Adipocyte (in vitro differentiated cells): ENCODE results near the gene ZSCAN29.

Source experiments
- DNase-seq: peaks from one replicate; pipeline ENCODE4 v3.0.0-alpha.2; 2015; ENCODE audit warnings: low read depth
- H3K27me3 ChIP-seq: replicated peaks from 2 replicates; pipeline ENCODE4 v1.7.0; 2013; ENCODE audit warnings: mild to moderate bottlenecking, low read length, moderate library complexity; ENCODE audit not compliant: control insufficient read depth, insufficient read depth
- H3K36me3 ChIP-seq: 2 replicates; pipeline ENCODE4 v1.7.0; 2013; ENCODE audit warnings: low read length, mild to moderate bottlenecking, moderate library complexity; ENCODE audit not compliant: control insufficient read depth, insufficient read depth, severe bottlenecking
- H3K4me1 ChIP-seq: 2 replicates; pipeline ENCODE4 v1.7.0; 2013; ENCODE audit warnings: mild to moderate bottlenecking, low read length, moderate library complexity; ENCODE audit not compliant: control insufficient read depth, insufficient read depth
- H3K4me3 ChIP-seq: 2 replicates; pipeline ENCODE4 v1.7.0; 2013; ENCODE audit warnings: mild to moderate bottlenecking, low read length, moderate library complexity
- H3K9ac ChIP-seq: 2 replicates; pipeline ENCODE4 v1.7.0; 2013; ENCODE audit warnings: mild to moderate bottlenecking, low read length, moderate library complexity
- H3K9me3 ChIP-seq: 2 replicates; pipeline ENCODE4 v1.7.0; 2013; ENCODE audit warnings: mild to moderate bottlenecking, low read length, moderate library complexity; ENCODE audit not compliant: control insufficient read depth

Gene ZSCAN29

DNA sequence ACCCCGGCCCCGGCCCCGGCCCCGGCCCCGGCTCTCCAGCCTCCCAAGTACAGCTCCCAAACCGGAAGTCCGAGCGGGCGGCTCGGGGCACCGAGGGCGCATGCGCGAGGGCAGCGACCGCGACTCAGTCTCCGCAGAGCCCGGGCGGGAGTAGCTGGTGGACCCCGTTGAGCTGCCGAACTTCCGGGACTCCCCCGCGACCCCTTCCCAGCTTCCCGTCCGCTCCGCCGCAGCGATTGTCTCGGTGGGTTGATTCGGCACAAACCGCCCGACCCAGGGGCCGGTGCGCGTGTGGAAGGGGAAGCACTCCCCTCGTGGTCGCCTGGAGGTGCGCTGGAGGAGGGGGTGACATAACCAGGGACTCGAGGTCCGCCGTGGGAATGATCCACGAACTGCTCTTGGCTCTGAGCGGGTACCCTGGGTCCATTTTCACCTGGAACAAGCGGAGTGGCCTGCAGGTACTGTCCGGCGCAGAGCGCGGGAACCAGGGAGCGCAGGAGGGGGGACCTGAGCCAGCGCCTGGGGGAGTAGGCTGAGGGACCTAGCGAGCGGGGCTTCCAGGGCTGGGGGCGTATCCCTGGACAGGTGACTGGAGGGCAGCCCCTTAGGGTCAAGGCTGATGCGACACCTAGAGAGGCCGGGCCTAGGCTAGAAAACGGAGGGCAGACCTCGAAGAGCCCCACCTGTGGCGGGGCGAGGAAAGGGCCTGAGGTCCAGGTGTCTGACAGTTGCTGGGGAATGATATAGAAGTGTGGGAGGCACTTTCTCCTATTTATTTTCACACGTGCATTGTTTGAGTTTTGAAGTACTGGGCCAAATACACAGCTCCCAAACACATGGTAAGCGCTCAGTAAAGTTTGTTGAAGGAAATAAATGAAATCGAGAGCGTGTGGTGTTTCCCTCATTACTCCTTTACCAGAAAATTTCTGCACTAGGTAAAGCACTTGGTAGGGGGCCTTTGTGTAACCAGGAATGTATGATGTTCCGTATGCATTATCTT, at the start of gene ZSCAN29, which contains the start of gene TUBGCP4:
TSS of gene ZSCAN29 (minus strand) at position 69 of the 1,000 bp plus-strand sequence. CDS start 1,130 bp downstream, outside the sequence.
TSS of gene TUBGCP4 (plus strand) at position 127 of the 1,000 bp plus-strand sequence. CDS start at position 381, 254 bp downstream.
- Histone ChIP-seq H3K9ac (peak within 1 kb of the TSS; percentile 88), H3K27me3 (no peaks in the 10 kb centered on the region), H3K36me3 (peaks cover 18% of the 10 kb centered on the region), H3K4me1 (peaks cover 19% of the 10 kb centered on the region), H3K4me3 (peak within 1 kb of the TSS; percentile 90), H3K9me3 (no peaks in the 10 kb centered on the region)
- peak; percentile 91 for DNase-seq

DNA sequence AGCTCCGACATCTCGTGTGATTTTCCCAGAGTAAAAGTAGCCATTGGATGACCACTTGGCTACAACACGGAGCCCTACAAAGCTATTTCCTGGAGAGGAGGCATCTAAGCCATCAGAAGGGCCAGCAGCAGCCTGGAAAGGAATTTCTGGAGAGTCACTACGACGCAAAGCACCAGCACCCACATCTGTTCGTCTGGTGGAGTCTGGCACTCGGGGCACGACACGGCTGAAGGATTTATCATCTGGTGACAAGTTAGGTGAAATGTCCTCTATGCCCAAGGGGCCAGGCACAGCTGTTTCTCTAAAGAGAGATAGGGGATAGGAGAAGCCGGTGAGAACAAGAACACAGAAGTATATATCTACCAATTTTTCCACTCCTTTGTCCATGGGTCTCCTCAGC, 49.6 kb upstream of the ZSCAN29 start:
- H3K36me3 ChIP-seq: peaks cover 75% of the 10 kb centered on the region
- no peak overlapping the region for H3K4me3 ChIP-seq
- no peaks in the 10 kb centered on the region for H3K27me3 ChIP-seq
- no peak for DNase-seq
- H3K9me3 ChIP-seq: no peaks in the 10 kb centered on the region
- H3K4me1 ChIP-seq: no peaks in the 10 kb centered on the region
- H3K9ac ChIP-seq: no peak overlapping the region

DNA sequence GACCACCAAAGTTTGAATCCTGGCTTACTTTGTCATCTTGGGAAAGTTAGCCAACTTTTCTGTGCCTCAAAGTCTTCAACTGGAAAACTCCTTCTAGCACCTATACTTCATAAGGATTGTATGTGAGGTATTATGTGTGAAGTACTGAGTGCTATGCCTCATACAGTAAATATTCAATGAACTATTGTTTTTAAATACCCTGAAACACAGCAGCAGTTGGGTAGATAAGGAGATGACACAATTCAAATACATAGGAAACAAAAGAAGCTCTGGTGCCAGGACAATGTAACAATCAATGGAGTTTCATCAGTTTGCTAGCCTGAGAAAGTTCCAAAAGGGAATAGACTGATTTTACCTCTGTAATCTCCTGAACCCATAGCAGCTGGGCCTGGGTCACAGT, 43.4 kb upstream of the ZSCAN29 start:
- H3K4me3 ChIP-seq: no peak overlapping the region
- no peak overlapping the region for H3K9ac ChIP-seq
- no peaks in the 10 kb centered on the region for H3K9me3 ChIP-seq
- no peaks in the 10 kb centered on the region for H3K27me3 ChIP-seq
- H3K4me1 ChIP-seq: peaks cover 13% of the 10 kb centered on the region
- DNase-seq: no peak
- H3K36me3 ChIP-seq: peaks cover 78% of the 10 kb centered on the region

DNA sequence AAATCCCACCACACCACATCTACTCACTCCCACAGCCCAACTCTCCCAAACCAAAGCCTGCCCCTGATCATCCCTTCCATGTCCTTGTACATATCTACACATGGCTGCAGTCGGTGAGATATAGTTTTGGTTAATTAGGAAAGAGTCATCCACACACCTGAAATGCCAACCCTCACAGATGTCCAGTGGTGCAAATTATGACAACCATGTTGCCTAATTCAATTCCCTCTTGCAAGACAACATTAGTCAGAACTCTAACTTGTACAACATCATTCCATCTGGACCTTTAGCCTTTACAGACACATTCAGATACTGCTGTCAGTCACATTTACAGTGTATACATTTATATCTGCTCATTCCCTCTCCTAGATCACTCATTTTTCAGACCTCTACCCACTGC, 41.3 kb upstream of the ZSCAN29 start:
- Histone ChIP-seq H3K9ac (no peak overlapping the region), H3K27me3 (no peaks in the 10 kb centered on the region), H3K4me3 (no peak overlapping the region), H3K9me3 (no peaks in the 10 kb centered on the region), H3K36me3 (peaks cover 86% of the 10 kb centered on the region), H3K4me1 (peaks cover 17% of the 10 kb centered on the region)
- no peak for DNase-seq

DNA sequence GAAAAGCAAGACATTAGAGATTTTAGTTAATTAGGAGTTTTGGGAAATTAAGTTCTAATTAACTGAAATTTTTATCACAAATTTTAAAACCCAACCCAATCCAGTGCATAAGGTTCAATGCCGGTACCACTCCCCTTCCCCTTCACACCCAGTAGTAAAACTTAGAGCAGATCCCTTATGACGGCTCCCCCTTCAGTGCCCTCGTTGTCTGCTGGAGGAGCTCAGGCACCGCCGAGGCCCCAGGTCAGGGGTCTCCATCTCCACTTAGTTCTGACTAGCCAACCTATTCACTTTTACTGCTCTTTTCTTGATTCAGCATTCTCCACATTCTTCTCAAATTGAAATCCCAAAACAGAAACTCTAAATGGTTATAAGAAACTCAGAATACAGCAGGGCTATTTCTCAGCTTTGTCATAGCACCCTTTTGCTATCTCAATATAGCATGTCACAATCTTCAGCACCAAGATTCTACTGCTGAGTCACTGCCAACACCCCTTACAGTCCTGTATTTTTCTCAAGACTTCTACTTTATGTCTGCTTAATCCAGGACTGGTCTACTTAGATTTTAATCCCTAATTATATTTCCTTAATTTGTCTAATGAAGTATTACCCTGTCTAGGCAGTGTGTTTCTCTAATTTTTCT, 39.9 kb upstream of the ZSCAN29 start:
- DNase-seq: peak; percentile 74
- peaks cover 84% of the 10 kb centered on the region for H3K36me3 ChIP-seq

DNA sequence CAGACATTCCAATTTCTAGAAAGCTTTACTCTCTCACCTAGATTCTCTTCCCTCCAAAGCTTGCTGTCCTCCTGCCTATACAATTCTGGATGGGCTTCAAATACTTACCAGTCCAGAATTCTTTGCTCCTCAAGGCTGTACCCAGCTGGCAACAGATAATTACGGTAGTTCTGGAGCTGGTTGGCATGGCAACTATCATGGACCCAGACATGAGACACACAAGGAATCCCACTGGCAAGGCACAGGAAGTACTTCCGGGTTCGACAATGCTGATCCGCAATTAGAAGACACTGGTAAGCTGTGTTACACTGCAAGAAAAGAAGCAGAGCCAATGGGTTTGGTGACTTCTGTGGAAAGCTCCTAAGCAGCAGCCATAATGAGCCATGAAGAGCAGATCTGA, 37.9 kb upstream of the ZSCAN29 start:
- H3K27me3 ChIP-seq: no peaks in the 10 kb centered on the region
- H3K36me3 ChIP-seq: peaks cover 84% of the 10 kb centered on the region
- H3K9ac ChIP-seq: no peak overlapping the region
- peaks cover 25% of the 10 kb centered on the region for H3K4me1 ChIP-seq
- no peak for DNase-seq
- H3K9me3 ChIP-seq: no peaks in the 10 kb centered on the region
- H3K4me3 ChIP-seq: no peak overlapping the region

More for the DNA sequence above, 39.9 kb upstream of the ZSCAN29 start:
- H3K9me3 ChIP-seq: no peaks in the 10 kb centered on the region
- no peak overlapping the region for H3K4me3 ChIP-seq
- H3K27me3 ChIP-seq: no peaks in the 10 kb centered on the region
- peaks cover 25% of the 10 kb centered on the region for H3K4me1 ChIP-seq
- H3K9ac ChIP-seq: no peak overlapping the region

DNA sequence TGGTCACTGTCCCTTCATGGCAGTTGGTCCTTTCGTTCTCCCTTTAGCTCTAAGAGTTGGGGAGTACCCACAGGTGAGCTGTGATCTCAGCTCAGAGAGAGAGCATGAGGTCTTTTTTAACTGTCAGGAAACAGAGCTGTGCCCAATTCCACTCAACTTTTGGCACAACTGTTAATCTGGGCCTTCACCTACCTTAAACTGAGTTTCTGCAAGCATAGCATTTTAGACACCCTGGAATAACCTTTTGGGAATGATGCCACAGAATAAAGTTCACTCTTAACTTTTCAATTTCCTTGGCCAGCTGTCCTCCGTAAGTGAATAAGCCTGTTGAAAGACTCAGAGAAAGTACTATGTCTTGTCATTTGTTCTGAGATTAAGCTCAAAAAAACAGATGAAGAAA, 36.0 kb upstream of the ZSCAN29 start:
- no peak for DNase-seq
- H3K4me3 ChIP-seq: no peak overlapping the region
- H3K4me1 ChIP-seq: peaks cover 21% of the 10 kb centered on the region
- H3K9ac ChIP-seq: no peak overlapping the region
- H3K36me3 ChIP-seq: peaks cover 82% of the 10 kb centered on the region
- no peaks in the 10 kb centered on the region for H3K27me3 ChIP-seq
- H3K9me3 ChIP-seq: no peaks in the 10 kb centered on the region

DNA sequence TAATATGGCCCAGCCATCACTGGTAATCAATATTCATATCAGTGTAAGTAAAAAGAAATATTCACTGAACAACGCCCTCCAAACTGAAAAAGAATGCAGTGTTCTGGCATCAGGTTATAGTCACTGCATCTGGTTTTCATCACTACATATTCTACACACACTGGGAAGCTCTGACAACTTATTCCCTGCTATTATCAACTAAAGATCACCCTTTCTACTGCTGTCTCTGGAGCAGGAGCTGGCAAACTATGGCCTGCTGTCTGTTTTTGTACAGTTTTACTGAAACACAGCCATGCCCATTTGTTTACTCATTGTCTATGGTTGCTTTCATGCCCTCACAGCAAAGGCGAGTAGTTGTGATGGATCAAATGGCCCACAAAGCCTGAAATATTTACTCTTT, 35.3 kb upstream of the ZSCAN29 start:
- H3K27me3 ChIP-seq: no peaks in the 10 kb centered on the region
- H3K4me1 ChIP-seq: peaks cover 19% of the 10 kb centered on the region
- no peak overlapping the region for H3K4me3 ChIP-seq
- no peaks in the 10 kb centered on the region for H3K9me3 ChIP-seq
- H3K36me3 ChIP-seq: peaks cover 86% of the 10 kb centered on the region
- DNase-seq: peak; percentile 65
- H3K9ac ChIP-seq: no peak overlapping the region

DNA sequence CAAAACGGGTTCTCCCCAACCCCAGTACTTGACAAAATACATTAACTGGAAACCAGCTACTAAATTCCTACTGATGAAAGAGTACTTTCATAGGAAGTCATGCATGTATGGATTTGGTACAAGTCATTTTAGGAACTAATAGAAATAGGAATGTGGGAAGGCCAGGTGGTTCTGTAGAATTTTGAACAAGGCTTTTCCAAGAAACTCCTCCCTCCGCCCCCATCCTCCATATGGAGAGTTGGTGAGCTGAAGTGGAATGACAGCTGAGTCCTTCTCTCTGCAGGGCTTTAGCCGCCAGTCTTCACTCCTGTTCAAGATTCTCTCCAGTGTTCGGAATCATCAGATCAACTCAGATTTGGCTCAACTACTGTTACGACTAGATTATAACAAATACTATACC, 33.3 kb upstream of the ZSCAN29 start:
- Histone ChIP-seq H3K9me3 (no peaks in the 10 kb centered on the region), H3K27me3 (no peaks in the 10 kb centered on the region), H3K4me3 (no peak overlapping the region), H3K36me3 (peaks cover 88% of the 10 kb centered on the region), H3K9ac (no peak overlapping the region), H3K4me1 (peaks cover 12% of the 10 kb centered on the region)
- DNase-seq: no peak

DNA sequence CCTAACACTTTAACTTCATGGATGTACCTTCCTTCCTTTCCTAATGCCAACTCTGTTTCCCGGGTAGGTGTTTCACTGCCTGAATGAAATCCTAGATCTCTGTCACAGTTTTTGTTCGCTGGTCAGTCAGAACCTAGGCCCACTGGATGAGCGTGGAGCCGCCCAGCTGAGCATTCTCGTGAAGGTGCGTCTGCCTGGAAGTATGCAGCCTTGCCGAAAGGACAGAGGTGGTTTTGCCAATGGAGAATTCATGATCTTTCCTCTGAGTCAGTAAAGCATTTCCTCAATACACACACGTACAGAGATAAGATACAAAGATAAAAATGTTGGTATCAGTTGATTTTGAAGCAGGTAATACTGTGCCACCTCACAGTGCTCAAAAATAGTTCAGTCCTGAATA, 32.8 kb upstream of the ZSCAN29 start:
- Histone ChIP-seq H3K27me3 (no peaks in the 10 kb centered on the region), H3K4me1 (peaks cover 12% of the 10 kb centered on the region), H3K9me3 (no peaks in the 10 kb centered on the region), H3K4me3 (no peak overlapping the region), H3K36me3 (peaks cover 88% of the 10 kb centered on the region), H3K9ac (no peak overlapping the region)
- DNase-seq: no peak

DNA sequence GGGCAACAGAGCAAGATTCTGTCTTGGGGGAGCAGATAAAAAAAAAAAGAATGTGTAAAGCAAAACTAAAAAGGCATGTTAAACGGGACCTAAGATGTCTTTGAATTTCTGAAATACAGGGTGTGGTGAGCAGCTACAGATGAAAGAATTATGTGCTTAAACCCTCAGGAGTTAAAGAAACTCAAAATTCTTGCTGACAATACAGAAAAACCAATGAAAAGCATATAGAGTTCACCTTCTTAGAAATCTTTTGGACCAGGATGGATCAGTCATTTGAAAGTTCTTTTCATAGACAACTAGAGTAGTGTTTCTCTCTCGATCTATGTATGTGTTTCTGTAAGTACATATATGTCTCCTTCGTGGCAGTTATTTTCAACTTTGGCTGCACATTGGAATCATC, 31.4 kb upstream of the ZSCAN29 start:
- Histone ChIP-seq H3K4me3 (no peak overlapping the region), H3K9me3 (no peaks in the 10 kb centered on the region), H3K9ac (no peak overlapping the region), H3K4me1 (peaks cover 10% of the 10 kb centered on the region), H3K36me3 (peaks cover 83% of the 10 kb centered on the region), H3K27me3 (no peaks in the 10 kb centered on the region)
- no peak for DNase-seq
